SHP77 (cell line): Measurements from ENCODE around the gene TMEM200C.

ENCODE experiments used
- DNase-seq, 2 experiments: peaks; one replicate each; lab custom pipeline; 2025; lab: John Stamatoyannopoulos, UW

TMEM200C gene

GRCh38 chr18:5895299-5895875 lies at the start of gene TMEM200C:
Gene TMEM200C (minus strand): TSS chr18:5895522. CDS start chr18:5892063, 3,459 bp downstream.
- peak in 1 of 2 experiments; percentile 32 for DNase-seq

DNA sequence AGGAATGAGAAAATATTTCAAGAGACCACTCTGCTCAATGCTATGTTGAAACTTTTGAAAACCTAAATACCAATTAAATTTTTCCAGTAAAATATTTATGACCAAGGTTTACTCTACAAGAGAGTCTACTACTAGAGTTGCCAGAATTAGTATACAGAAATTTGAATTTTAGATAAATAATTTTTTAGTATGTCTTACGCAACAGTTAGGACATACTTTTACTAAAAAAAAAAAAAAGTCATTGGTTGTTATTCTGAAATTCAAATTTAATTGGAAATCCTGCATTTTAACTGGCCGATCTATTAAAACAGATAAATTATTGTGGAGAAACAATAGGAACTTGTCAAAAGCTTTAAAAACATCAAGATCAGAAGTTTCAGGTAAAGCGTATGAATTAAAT lies 49.1 kb upstream of the TMEM200C start:
- DNase-seq: no peak

- peak in 1 of 2 experiments; percentile 9 for DNase-seq
Observed at GRCh38 chr18:5943514-5943913, 48.2 kb upstream of the TMEM200C start.

- DNase-seq: no peak
Observed at GRCh38 chr18:5942591-5942990, 47.3 kb upstream of the TMEM200C start.

- no peak for DNase-seq
Observed at GRCh38 chr18:5941890-5942289, 46.6 kb upstream of the TMEM200C start.

DNA sequence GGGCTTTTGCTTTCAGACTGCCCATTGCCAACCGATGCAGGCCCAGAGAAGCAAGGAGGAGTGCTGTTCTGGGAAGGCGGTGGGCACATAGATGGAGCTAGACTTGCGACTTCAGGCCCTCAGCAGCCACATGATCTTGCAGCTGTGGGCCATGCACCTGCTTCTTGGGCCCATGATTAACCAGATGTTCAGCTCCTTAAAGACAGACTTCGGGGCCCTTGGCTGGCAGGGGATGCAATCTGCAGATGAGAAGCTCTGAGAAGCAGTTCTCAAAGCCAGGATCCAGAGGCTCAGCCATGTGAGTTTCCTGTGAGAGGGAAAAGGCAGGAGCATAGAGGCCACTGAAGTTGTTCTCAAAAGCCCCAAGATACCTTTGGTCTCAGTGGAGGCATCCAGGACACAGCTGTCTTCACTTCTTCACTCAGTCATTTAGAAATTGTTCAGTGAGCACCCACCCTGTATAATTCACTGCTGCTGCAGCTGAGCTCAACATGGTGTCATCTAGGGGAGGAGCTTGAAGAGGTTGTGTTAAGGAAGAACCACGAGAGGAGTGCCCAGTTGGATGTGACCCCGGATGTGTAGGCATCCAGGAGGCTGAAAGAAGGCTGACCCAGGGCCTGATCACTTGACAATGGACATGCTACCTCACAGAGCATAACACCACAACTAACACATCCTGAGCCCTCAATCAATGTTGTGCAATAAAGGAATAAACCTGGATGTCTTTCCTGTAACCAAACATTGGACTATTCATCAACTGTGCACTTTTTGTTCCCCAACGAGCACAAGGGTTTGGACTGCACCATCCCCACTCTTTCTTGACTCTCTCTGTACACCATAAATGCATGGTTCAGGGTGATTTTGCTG lies 44.7 kb upstream of the TMEM200C start:
- no peak for DNase-seq

DNA sequence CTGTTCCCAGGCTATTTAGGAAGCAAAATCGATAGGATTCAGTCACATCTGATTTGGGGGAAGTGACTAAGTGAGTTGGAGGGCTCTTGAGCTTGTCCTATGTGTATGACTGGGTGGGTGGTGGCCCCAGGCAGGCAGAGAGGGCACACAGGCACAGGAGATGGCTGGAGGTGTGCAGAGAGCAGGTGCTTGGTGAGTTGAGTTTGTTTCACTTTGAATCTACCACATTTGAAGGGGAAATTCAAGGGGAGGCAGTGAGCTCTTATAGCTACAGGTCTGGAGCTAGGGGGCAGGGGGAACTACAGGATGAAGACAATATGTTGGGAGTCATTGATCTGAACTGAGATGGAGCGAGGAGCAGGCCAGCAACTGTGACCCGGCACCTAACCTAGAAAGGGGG lies 42.5 kb upstream of the TMEM200C start:
- DNase-seq: no peak

- no peak for DNase-seq
Observed at GRCh38 chr18:5937121-5937520, 41.8 kb upstream of the TMEM200C start.

- DNase-seq: no peak
Observed at GRCh38 chr18:5930789-5931188, 35.5 kb upstream of the TMEM200C start.

DNA sequence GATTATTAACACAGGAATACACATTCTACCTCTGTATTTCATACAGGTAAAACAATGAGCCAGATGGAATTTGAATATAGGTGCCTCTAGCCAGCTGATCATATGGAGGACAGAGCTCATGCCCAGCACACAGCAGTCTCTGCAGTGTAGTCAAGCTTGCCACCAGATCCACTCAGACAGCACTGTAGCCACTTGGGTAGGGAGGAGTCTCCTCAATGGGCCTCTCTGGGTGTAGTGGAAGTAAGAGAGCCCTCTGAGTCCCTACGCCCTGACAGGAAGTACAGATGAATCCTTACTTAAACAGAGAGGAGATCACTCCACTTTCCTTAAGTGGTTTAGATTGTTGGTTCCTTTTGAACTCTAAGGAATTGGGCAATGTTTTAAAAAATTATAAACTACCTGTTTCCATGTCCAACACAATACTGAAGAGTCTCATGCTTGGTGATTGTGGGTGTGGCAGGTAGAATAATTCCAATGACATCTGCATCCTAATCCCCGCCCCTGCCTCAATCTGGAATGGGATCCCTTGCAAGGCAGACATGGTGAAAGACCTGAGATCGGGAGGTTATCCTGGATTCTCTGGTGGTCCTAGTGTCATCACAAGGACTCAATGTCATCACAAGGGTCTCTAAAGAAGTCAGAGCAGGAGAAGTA lies 23.0 kb upstream of the TMEM200C start:
- no peak for DNase-seq

- no peak for DNase-seq
Observed at GRCh38 chr18:5914951-5915350, 19.6 kb upstream of the TMEM200C start.

DNA sequence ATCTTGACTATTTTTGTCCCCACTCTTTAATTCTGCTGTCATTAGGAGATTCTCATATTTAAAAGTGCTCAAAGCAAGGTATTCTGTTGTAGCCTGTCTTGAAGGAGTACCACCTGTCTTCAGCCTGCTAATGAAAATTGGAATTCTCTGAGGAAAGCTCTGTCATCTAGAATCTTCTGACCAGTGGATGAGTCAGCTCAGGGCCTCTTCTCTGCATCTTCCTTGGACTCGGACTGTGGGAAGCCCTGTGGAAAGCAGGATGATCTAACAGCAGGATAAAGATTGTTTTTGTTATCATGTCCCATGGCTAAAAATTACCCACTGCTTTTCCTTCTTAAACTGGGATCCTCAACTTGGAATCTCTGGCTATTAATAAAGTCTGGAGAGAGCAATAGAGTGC lies 18.7 kb upstream of the TMEM200C start:
- DNase-seq: no peak

GRCh38 chr18:5912566-5912965 lies 17.2 kb upstream of the TMEM200C start:
- DNase-seq: no peak

- no peak for DNase-seq
Observed at GRCh38 chr18:5909125-5909524, 13.8 kb upstream of the TMEM200C start.

DNA sequence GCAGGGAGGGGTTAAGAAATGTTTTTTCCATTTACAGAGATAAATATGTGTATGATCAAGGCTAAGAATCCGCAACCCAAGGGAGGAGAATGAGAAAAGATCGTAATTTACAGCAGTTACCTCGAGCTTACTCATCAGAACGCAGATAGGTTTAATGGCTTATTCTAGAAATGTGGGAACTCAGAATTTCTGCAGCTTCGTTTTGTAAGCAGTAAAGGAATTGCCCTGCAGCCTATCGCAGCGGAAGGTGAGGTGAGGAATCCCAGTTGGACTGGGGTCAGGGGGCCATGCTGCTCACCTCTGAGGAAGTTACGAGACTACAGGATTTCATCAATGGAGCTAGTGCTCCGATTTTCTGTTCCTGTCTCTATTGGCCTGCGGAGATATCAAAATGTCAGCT lies 8.1 kb upstream of the TMEM200C start:
- no peak for DNase-seq

GRCh38 chr18:5900262-5900661 lies 4.9 kb upstream of the TMEM200C start:
- no peak for DNase-seq

DNA sequence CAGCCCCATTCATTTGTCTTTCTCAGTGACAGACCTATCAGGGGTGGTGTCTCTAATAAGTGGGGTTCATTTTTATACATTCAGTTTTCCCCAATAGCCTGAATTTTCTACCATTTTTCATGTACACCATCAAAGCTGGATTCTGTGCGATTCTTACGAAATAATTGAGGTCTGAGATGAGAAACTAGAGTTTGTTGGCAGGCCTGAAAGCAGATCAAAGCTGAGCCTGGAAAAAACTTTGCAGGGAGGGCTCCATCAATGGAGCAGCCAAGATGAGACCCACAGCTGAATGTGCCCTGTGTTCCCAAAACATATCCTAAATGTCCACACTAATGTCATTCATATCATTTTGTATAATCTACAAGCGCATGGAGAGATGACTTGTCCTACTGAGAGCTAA lies 4.5 kb upstream of the TMEM200C start:
- no peak for DNase-seq

GRCh38 chr18:5895876-5896740 lies 786 bp upstream of the TMEM200C start:
- DNase-seq: peak in 1 of 2 experiments; percentile 16

DNA sequence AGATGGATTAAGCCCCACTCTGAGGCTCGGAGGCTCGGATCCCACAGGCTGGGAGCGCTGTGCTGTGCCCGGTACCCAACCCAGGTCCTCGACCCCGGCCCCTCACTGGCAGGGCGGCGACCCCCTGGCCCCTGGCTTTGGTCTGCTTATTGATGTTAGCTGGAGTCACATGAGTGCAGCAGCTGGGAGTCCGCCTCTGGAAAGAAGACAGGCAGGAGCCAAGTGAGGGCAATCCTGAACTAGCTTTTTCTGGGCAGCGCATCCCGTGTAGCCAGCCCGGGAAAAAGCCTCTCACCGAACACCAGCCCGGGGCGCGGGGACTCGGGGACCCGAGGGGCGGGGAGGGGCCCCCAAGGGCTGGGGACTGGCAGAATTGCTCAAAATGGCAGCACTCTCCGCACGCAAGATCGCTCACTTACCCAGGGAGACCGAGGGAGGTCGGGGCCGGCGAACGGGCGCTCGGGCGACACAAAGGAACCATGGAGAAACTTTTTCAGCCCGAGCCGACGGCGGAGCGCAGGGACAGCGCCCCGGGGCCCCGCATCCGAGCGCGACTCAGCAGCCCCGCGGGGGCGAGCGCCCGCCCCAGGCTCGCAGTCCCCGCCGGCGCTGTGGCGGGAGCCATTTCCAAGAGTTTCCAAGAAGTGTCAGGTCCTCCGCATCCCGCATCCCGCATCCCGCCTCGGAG lies 567 bp downstream of the TMEM200C start:
- peak in 1 of 2 experiments; percentile 13 for DNase-seq

DNA sequence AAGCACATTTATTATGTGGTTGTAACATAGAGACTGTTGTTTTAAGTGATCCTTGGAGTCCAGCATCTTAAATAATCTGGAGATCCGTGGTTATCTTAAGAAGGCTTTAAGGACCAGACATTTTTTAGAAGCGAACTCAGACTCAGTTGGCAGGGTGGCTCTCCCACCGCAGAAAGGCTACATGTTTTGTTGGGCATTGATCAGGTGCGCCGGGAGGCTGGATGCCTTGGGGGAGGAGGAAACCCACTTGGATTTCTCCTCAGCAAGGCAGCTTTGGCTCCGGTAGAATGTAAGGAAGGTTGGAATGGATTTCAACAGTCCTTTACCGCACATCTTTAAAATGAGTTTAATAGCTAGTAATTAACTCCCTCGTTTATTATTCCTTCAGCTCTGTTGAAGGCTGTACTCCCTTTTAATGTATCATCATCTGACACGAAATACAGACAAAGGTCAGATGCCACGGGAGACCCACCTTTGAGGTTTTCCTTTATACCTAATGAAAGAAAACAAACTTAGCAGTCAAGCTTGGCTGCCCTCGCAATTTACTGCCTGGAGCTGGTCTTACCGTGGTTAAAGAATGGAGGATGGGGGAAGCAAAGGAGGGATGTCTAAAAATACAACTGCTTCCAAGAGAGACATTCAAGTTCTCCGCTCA lies 1.2 kb downstream of the TMEM200C start:
- DNase-seq: no peak
